Middle frontal gyrus (tissue), 1 donor: ENCODE results near the gene SAMD8.
A peak's percentile ranks its signal among the peaks of the same experiment; 100 is the strongest.
"Not testable (repeated sequence)": the region's sequence is repeated elsewhere in the genome, so short reads cannot be mapped to it uniquely, and the experiment has no call there.

Experiments
- DNase-seq: peaks from one replicate; pipeline ENCODE4 v3.0.0-alpha.2; 2015; ENCODE audit warnings: low spot score; ENCODE audit errors: extremely low spot score

The SAMD8 gene

GRCh38 chr10:75212343-75212742 lies 100.9 kb downstream of the SAMD8 start:
- DNase-seq = no peak

GRCh38 chr10:75220274-75220673 lies 108.8 kb downstream of the SAMD8 start:
- no peak for DNase-seq

- not testable (repeated sequence) for DNase-seq
These were observed 110.0 kb downstream of the SAMD8 start for GRCh38 chr10:75221492-75221891.

GRCh38 chr10:75223507-75223906 lies 112.1 kb downstream of the SAMD8 start:
- no peak for DNase-seq

GRCh38 chr10:75226095-75226494 lies 114.6 kb downstream of the SAMD8 start:
- no peak for DNase-seq

GRCh38 chr10:75226656-75227055 lies 115.2 kb downstream of the SAMD8 start:
- DNase-seq = no peak

GRCh38 chr10:75228278-75228677 lies 116.8 kb downstream of the SAMD8 start:
- DNase-seq = no peak

- DNase-seq = no peak
These were observed 117.4 kb downstream of the SAMD8 start for GRCh38 chr10:75228834-75229233.

GRCh38 chr10:75229971-75230370 lies 118.5 kb downstream of the SAMD8 start:
- DNase-seq = no peak

- DNase-seq = peak; percentile 82
These were observed 119.2 kb downstream of the SAMD8 start for GRCh38 chr10:75230600-75231038.
